ENCODE measurements around the gene NPHS1. TPM values are rescaled to one million over a fixed set of nuclear protein-coding genes. Genes with fewer than 3 reads are reported as not detected.

The NPHS1 gene
- total and polyA plus RNA-seq, 2 of the 8 experiments (the other 6 are each of a cell fraction or from before 2014, with no cell fraction given) = 1.3 to 1.4 TPM

- 0 out of 7 replicates have a peak, but pooled peaks cover 0 to 5% (median 1%) of the 10 kb centered on the region in 4 experiments for H3K27me3 ChIP-seq (replicated peaks in 1 of 4; ENCODE audit: control insufficient read depth in 3 of 4, extremely low read depth in 1 of 4, insufficient read depth in 3 of 4, low read length in 3 of 4)
- no peak overlapping the region for H3K27ac ChIP-seq (ENCODE audit: low read depth, low read length)
- H2BK12ac ChIP-seq (ENCODE audit: low read depth, low read length) = no peak overlapping the region
- H3K14ac ChIP-seq (ENCODE audit: insufficient read length) = no peak overlapping the region
- no peak overlapping the region for H2BK120ac ChIP-seq (replicated peaks; ENCODE audit: low read depth, low read length)
- no peak overlapping the region for H4K91ac ChIP-seq (replicated peaks; ENCODE audit: insufficient read length, low read length)
- DNase-seq (ENCODE audit: low read depth in 1 of 2, low spot score in 2 of 2) = peak; percentile 64 to 99
- H3K4me3 ChIP-seq (ENCODE audit: extremely low read depth in 1 of 4, insufficient read depth in 2 of 4, low read depth in 3 of 4, low read length in 4 of 4) = peak overlapping the region in 1 of 4 experiments; percentile 30; a peak in 2 of 8 replicates
- H4K20me1 ChIP-seq (replicated peaks in 1 of 2; ENCODE audit: control insufficient read depth in 1 of 2, insufficient read depth in 2 of 2, low read length in 2 of 2) = no peaks in the 10 kb centered on the region
- H3K4me2 ChIP-seq (ENCODE audit: insufficient read depth in 1 of 2, low read depth in 2 of 2, low read length in 2 of 2) = peak overlapping the region; percentile 1 to 41; a peak in 3 of 4 replicates
- no peaks in the 10 kb centered on the region; a peak in 1 of 8 replicates for H3K36me3 ChIP-seq (ENCODE audit: control insufficient read depth in 2 of 4, insufficient read depth in 4 of 4, low read length in 3 of 4)
- H4K8ac ChIP-seq (ENCODE audit: extremely low read depth, insufficient read depth, low read length) = no peak overlapping the region
- H2BK20ac ChIP-seq (ENCODE audit: low read length) = no peak overlapping the region
- no peak overlapping the region for H2AFZ ChIP-seq (ENCODE audit: low read length)
- H3K23me2 ChIP-seq (ENCODE audit: low read depth, low read length) = no peaks in the 10 kb centered on the region
- peaks cover 0 to 6% (median 1%) of the 10 kb centered on the region in 4 experiments; a peak in 3 of 7 replicates for H3K4me1 ChIP-seq (replicated peaks in 1 of 4; ENCODE audit: control insufficient read depth in 3 of 4, insufficient read depth in 4 of 4, low read length in 3 of 4)
- H3K56ac ChIP-seq (replicated peaks; ENCODE audit: insufficient read length, low read depth, low read length) = no peak overlapping the region
- POLR2A ChIA-PET (ENCODE audit: partially characterized antibody) = interaction anchor here (0.8 to 1.6 kb wide), 2 partner anchors 10 to 21 kb away, joined by 4 to 6 read pairs; partner anchors contain the start of gene NFKBID
- no peak overlapping the region for H2BK15ac ChIP-seq (ENCODE audit: low read length)
- peak; percentile 57 for FAIRE-seq
- no peak overlapping the region for H2BK5ac ChIP-seq (ENCODE audit: low read depth, low read length)
- H3K79me1 ChIP-seq (ENCODE audit: low read depth, low read length) = no peaks in the 10 kb centered on the region
- CTCF ChIA-PET (ENCODE audit: partially characterized antibody) = interaction anchor here (0.8 to 1.5 kb wide), 7 partner anchors 10 to 79 kb away, joined by 3 to 5 read pairs (median 3); no protein-coding TSS in a partner anchor
- no peak overlapping the region for H4K5ac ChIP-seq (ENCODE audit: insufficient read length, low read depth, low read length)
- no peak overlapping the region for H2AK5ac ChIP-seq (ENCODE audit: low read depth, low read length)
- H3K9me3 ChIP-seq (ENCODE audit: insufficient read depth in 2 of 2, low read depth in 1 of 2, low read length in 1 of 2) = no peaks in the 10 kb centered on the region
- no peaks in the 10 kb centered on the region for H3K79me2 ChIP-seq (ENCODE audit: control insufficient read depth in 1 of 2, insufficient read depth in 2 of 2, low read length in 2 of 2)
- no peak overlapping the region for H3K23ac ChIP-seq (ENCODE audit: insufficient read length)
- no peak overlapping the region for H3K18ac ChIP-seq (ENCODE audit: extremely low read depth, low read length)
- H3K9ac ChIP-seq (replicated peaks in 1 of 4; ENCODE audit: extremely low read depth in 1 of 4, low read depth in 3 of 4, low read length in 3 of 4) = no peak overlapping the region
- WGBS, 2 experiments (ENCODE audit: extremely low coverage in 1 of 2, insufficient coverage in 1 of 2, insufficient read length in 1 of 2, insufficient replicate concordance in 2 of 2, low coverage in 1 of 2, low lambda C conversion rate in 2 of 2, missing lambda C conversion rate in 1 of 2) = 8% methylated on average over 24 of the region's 28 CpGs; no CpG with 5 or more reads in 1 of the 2 experiments
- H3K4ac ChIP-seq (replicated peaks; ENCODE audit: insufficient read length, low read depth, low read length) = no peak overlapping the region
- 0 out of 2 replicates have a peak, but pooled peaks have one; percentile 35 for TF ChIP-seq USF2 (IDR thresholded peaks at IDR 0.05; ENCODE audit: low read length)
- TF ChIP-seq HDAC2 (IDR thresholded peaks at IDR 0.05; ENCODE audit: borderline replicate concordance in 1 of 2, low read depth in 2 of 2, low read length in 2 of 2) = peak; percentile 20 to 95; a peak in 2 of 4 replicates
- TF ChIP-seq SP4 (IDR thresholded peaks at IDR 0.05; ENCODE audit: low read length) = 0 out of 2 replicates have a peak, but pooled peaks have one; percentile 84
- peak; percentile 33; the same call in 1 of the 2 replicates for TF ChIP-seq YY1 (IDR thresholded peaks at IDR 0.05; ENCODE audit: low read depth, low read length)
- 0 out of 2 replicates have a peak, but pooled peaks have one; percentile 24 for TF ChIP-seq ATF2 (IDR thresholded peaks at IDR 0.05; ENCODE audit: low read length)
- peak; percentile 62 for TF ChIP-seq CREB1 (IDR thresholded peaks at IDR 0.05)
- no peak for TF ChIP-seq TAF7 (optimal IDR thresholded peaks at IDR 0.05; ENCODE audit: borderline replicate concordance, low read depth, low read length)
- TF ChIP-seq MAX (IDR thresholded peaks at IDR 0.05) = peak; percentile 69
- TF ChIP-seq JUN (IDR thresholded peaks at IDR 0.05; ENCODE audit: low read depth, low read length) = no peak
Measured at GRCh38 chr19:35879770-35880317, 27.5 kb upstream of the NPHS1 start.
